AG09309 (cell line): ENCODE measurements around the gene CKAP4.

Experiments
- DNase-seq: peaks from one replicate; pipeline ENCODE4 v3.0.0-alpha.2; 2010; ENCODE audit warnings: low read depth
- H3K4me3 ChIP-seq: 2 replicates; pipeline ENCODE4 v1.5.1; 2011; ENCODE audit warnings: mild to moderate bottlenecking, low read depth, low read length, moderate library complexity; ENCODE audit not compliant: control insufficient read depth
- TF ChIP-seq, protein P1 (sequence below): IDR thresholded peaks from 2 replicates; pipeline ENCODE4 v1.5.1; 2011; ENCODE audit warnings: mild to moderate bottlenecking, low read depth, low read length, inconsistent platforms; ENCODE audit not compliant: insufficient read depth, control insufficient read depth; ENCODE audit errors: missing control alignments

CKAP4 gene

DNA sequence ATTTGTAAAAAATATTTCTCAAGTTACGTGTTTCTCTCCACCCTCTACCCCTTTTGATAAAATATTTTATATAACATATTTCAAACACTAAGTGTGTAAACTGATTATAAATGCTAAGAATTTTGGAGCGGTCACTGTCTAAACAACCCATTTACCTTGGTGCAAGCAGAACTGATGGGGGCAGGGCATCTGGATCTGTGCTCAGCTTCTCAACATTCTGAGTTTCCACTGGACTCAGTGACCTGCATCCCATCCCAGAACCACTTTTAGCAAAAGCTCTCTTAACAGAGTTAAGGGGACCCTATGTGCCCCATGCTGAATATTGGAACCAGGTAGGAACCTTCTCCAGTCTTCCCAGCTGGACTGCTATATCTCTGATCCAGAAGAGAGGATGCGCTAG is 53.5 kb downstream of the CKAP4 start:
- H3K4me3 ChIP-seq = no peak overlapping the region
- DNase-seq = no peak
- TF ChIP-seq, protein P1, sequence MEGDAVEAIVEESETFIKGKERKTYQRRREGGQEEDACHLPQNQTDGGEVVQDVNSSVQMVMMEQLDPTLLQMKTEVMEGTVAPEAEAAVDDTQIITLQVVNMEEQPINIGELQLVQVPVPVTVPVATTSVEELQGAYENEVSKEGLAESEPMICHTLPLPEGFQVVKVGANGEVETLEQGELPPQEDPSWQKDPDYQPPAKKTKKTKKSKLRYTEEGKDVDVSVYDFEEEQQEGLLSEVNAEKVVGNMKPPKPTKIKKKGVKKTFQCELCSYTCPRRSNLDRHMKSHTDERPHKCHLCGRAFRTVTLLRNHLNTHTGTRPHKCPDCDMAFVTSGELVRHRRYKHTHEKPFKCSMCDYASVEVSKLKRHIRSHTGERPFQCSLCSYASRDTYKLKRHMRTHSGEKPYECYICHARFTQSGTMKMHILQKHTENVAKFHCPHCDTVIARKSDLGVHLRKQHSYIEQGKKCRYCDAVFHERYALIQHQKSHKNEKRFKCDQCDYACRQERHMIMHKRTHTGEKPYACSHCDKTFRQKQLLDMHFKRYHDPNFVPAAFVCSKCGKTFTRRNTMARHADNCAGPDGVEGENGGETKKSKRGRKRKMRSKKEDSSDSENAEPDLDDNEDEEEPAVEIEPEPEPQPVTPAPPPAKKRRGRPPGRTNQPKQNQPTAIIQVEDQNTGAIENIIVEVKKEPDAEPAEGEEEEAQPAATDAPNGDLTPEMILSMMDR = no peak

- DNase-seq = no peak
- TF ChIP-seq, protein P1 = no peak
- H3K4me3 ChIP-seq = no peak overlapping the region
Measured at GRCh38 chr12:106193394-106194215, 54.2 kb downstream of the CKAP4 start.

GRCh38 chr12:106192659-106193393 is 55.0 kb downstream of the CKAP4 start:
- DNase-seq = no peak
- TF ChIP-seq, protein P1 = no peak
- no peak overlapping the region for H3K4me3 ChIP-seq

DNA sequence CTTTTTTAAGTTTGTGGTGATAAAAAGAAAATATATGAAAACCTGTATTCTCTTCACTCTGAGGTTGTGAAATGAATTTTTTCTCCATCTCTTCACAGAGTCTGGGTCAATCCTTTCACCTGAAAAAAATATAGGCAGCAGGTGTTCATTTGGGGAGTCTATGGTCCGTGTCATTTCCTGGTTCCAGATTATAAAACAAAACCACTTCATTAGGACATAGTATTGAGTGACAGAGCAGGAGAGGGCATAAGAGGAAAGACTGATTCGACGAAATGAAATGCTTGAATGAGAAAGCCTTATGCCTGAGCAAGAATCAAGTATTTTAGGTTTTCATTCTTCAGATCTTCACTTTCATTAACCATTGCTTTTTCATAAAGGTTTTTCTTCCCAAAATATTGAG is 57.2 kb downstream of the CKAP4 start:
- DNase-seq = no peak
- TF ChIP-seq, protein P1 = no peak
- H3K4me3 ChIP-seq = no peak overlapping the region

DNA sequence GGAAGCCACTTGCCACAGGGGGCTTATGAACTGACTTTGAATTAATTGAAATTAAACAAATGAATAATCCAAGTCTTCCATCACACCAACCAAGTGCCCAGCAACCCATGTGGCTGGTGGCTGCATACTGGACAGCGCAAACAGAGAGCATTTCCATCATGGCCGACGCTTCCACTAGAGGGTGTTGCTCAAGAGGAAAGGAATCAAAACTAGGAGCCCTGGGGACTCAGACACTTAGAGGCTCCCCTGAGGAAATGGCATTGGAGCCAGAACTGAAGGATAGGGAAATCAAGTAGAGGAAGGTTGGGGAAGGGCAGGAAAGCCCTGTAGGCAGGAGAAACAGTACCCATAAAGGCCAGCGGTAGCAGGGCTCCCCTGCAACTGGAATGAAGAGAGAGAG is 58.5 kb downstream of the CKAP4 start:
- H3K4me3 ChIP-seq = no peak overlapping the region
- TF ChIP-seq, protein P1 = no peak
- DNase-seq = no peak

GRCh38 chr12:106188256-106188655 is 59.6 kb downstream of the CKAP4 start:
- TF ChIP-seq, protein P1 = no peak
- DNase-seq = no peak

More at GRCh38 chr12:106188256-106188655, 59.6 kb downstream of the CKAP4 start:
- no peak overlapping the region for H3K4me3 ChIP-seq
